Measurements from ENCODE around the gene CDADC1. TPM values are rescaled to one million over a fixed set of nuclear protein-coding genes. Genes with fewer than 3 reads are reported as not detected.

CDADC1 gene
- 10 to 100 TPM; 10.7 to 21.3 (median 14.5) TPM for total RNA-seq
- polyA plus RNA-seq: 10 to 100 TPM in 1 of 2 donors, 1 to 10 TPM in 1; 9.2 to 12.8 TPM
- total RNA-seq: 9.8 reads per million, percentile 35 among the genes with 10 or more reads in this experiment

DNA sequence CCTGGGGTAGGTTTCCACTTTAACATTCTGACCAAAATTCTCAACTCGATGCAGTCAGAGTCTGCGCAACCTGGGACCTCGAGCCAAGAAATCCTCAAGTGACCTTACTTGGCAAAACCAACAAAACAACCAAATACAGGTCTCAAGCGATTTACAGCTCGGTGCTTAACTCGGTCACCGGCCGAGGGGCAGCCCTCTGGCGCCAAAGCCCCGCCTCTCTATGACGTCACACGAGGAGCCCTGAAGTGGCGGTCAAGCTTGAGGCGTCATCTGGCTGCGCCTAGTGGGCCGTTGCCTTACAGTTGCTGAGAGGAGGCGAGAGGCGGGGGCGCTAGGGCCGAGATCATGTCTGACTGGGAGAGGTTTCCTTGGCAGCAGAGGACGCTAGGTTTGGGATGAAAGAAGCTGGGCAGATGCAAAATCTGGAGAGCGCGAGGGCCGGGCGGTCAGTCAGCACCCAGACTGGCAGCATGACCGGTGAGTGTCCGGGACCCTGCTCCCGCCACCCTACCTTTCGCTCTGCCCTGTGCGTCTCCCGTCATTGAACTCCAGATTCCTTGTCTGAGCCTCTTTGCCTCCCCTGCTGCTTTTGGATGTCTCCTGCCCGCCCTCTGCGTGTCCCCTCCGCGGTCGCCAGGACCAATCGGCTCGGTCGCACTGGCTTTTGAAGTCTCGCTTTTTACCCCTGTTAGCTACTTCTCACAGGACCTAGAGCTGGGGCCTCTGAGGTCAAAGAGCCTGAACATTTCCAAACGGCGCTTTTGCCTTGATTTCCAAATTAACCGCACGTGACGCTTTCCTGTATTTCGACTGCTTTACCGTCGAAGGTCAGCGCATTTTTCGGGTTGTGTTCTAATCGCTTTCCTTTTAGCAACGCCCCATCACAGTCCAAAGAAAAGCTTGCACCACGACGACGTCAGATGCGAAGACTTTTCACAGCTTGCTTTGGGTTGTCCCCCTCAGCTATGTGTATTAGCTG lies at the start of gene CDADC1:
Gene CDADC1 (plus strand): TSS at position 283 of the 979 bp plus-strand sequence. CDS start 113 bp downstream, at position 396.
- ATAC-seq (peak; percentile 90), DNase-seq (peak; percentile 44 to 93 (median 54))
- ChIA-PET CTCF (interaction anchor here (0.8 to 1.9 kb wide), 7 partner anchors 8 to 360 kb away, joined by 3 to 8 read pairs (median 3); no protein-coding TSS in a partner anchor), POLR2A (interaction anchor here (0.5 to 1.9 kb wide), 7 partner anchors 10 to 272 kb away, joined by 3 to 14 read pairs (median 3); partner anchors contain the start of gene FNDC3A)
- H3K4me1 Mint-ChIP-seq: peaks cover 16 to 59% (median 53%) of the 10 kb centered on the region in 7 donors
- Histone ChIP-seq H3K4me1 (ENCODE audit: control insufficient read depth in 2 of 2, insufficient read depth in 2 of 2, low read length in 2 of 2) (peaks cover 1 to 3% of the 10 kb centered on the region in 2 donors), H3K27ac (ENCODE audit: low read depth, low read length) (peak within 1 kb of the TSS; percentile 75), H3K9me3 (ENCODE audit: control insufficient read depth in 2 of 3, low read length in 3 of 3) (no peaks in the 10 kb centered on the region), H3K36me3 (ENCODE audit: control insufficient read depth in 2 of 3, insufficient read depth in 3 of 3, low read length in 3 of 3) (peaks cover 0 to 6% (median 0%) of the 10 kb centered on the region in 3 experiments), H3K27me3 (ENCODE audit: control insufficient read depth in 2 of 2, insufficient read depth in 2 of 2, low read length in 2 of 2) (no peaks in the 10 kb centered on the region), H3K4me3 (ENCODE audit: low read length) (peak within 1 kb of the TSS; percentile 93)
- H3K4me3 Mint-ChIP-seq: peak within 1 kb of the TSS; percentile 94 to 99 (median 98)
- H3K36me3 Mint-ChIP-seq: peaks cover 0 to 8% (median 3%) of the 10 kb centered on the region in 5 donors
- intact Hi-C loops (cut with micrococcal nuclease): loop anchor here (1.0 to 10.0 kb wide), 12 partner anchors 10 to 874 kb away; partner anchors contain the start of genes CAB39L (in 2 of the 2), SETDB2 (in 2 of the 2), CYSLTR2 (in 1 of the 2) and KPNA3 (in 1 of the 2)
- H3K9me3 Mint-ChIP-seq: peaks cover 0 to 2% (median 0%) of the 10 kb centered on the region in 11 donors
- peak within 1 kb of the TSS; percentile 92 to 97 (median 95) for H3K27ac Mint-ChIP-seq
- peaks cover 0 to 25% (median 0%) of the 10 kb centered on the region in 5 donors for H3K27me3 Mint-ChIP-seq

DNA sequence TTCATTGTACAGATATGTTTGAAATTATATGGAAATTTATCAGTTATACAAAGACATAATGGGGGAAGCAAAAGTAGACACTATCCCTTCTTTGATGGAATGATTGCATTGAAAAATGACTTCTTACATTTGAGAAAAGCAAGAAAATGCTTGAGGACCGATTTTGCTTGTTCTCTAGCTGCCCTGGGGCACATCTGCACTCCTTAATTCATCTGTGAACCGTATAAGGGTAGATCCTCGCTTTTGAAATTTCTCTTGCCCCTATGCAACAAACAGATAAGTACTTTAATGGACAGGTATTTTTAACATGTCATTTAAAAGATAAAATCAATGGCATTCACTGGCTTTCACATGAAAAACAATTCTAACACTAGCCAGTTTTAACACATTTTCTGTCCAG lies 41.1 kb upstream of the CDADC1 start:
- Mint-ChIP-seq H3K4me1 (no peaks in the 10 kb centered on the region), H3K36me3 (peaks cover 9 to 39% (median 27%) of the 10 kb centered on the region in 5 donors), H3K9me3 (peaks cover 0 to 5% (median 0%) of the 10 kb centered on the region in 11 donors), H3K27ac (peak overlapping the region in 1 of 9 donors; percentile 56), H3K4me3 (no peak overlapping the region), H3K27me3 (no peaks in the 10 kb centered on the region)
- peaks cover 5 to 44% (median 10%) of the 10 kb centered on the region in 3 experiments for H3K36me3 ChIP-seq (ENCODE audit: control insufficient read depth in 2 of 3, insufficient read depth in 3 of 3, low read length in 3 of 3)
- H3K27ac ChIP-seq (ENCODE audit: low read depth, low read length): no peak overlapping the region
- ChIA-PET CTCF (no interaction called here), POLR2A (no interaction called here)
- no peak for ATAC-seq
- H3K4me3 ChIP-seq (ENCODE audit: low read length): no peak overlapping the region
- intact Hi-C loops (cut with micrococcal nuclease): no loop called here
- H3K4me1 ChIP-seq (ENCODE audit: control insufficient read depth in 2 of 2, insufficient read depth in 2 of 2, low read length in 2 of 2): no peaks in the 10 kb centered on the region
- DNase-seq: no peak
- H3K9me3 ChIP-seq (ENCODE audit: control insufficient read depth in 2 of 3, low read length in 3 of 3): no peaks in the 10 kb centered on the region
- no peaks in the 10 kb centered on the region for H3K27me3 ChIP-seq (ENCODE audit: control insufficient read depth in 2 of 2, insufficient read depth in 2 of 2, low read length in 2 of 2)

DNA sequence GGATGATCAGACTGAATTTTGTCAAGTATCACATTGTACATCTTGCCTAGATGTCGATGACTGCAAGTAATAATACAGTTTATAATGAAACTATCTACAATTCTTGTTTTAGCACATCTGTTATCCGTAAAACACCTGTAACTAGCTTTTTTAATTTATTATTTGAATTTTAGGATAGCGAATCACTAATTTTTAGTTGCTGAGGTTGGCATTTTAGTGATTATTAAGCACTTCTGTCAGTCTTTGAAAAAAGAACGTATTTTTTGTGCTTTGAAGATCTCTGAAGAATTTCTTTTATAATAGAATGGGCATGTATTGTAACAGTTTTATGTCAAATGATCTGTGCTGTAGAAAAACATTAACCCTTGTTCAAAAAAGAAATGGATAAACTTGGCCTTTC lies 39.1 kb upstream of the CDADC1 start:
- no peaks in the 10 kb centered on the region for H3K27me3 Mint-ChIP-seq
- H3K36me3 Mint-ChIP-seq: peaks cover 9 to 32% (median 28%) of the 10 kb centered on the region in 5 donors
- Histone ChIP-seq H3K4me1 (ENCODE audit: control insufficient read depth in 2 of 2, insufficient read depth in 2 of 2, low read length in 2 of 2) (no peaks in the 10 kb centered on the region), H3K27me3 (ENCODE audit: control insufficient read depth in 2 of 2, insufficient read depth in 2 of 2, low read length in 2 of 2) (no peaks in the 10 kb centered on the region), H3K36me3 (ENCODE audit: control insufficient read depth in 2 of 3, insufficient read depth in 3 of 3, low read length in 3 of 3) (peaks cover 5 to 28% (median 6%) of the 10 kb centered on the region in 3 experiments), H3K9me3 (ENCODE audit: control insufficient read depth in 2 of 3, low read length in 3 of 3) (no peaks in the 10 kb centered on the region), H3K27ac (ENCODE audit: low read depth, low read length) (no peak overlapping the region), H3K4me3 (ENCODE audit: low read length) (no peak overlapping the region)
- DNase-seq (no peak), ATAC-seq (no peak)
- CTCF ChIA-PET: no interaction called here
- peaks cover 0 to under 1% (median 0%) of the 10 kb centered on the region in 7 donors for H3K4me1 Mint-ChIP-seq
- intact Hi-C loops (cut with micrococcal nuclease): no loop called here
- peaks cover 0 to 5% (median 0%) of the 10 kb centered on the region in 11 donors for H3K9me3 Mint-ChIP-seq
- POLR2A ChIA-PET: no interaction called here
- H3K27ac Mint-ChIP-seq: no peak overlapping the region
- H3K4me3 Mint-ChIP-seq: no peak overlapping the region

DNA sequence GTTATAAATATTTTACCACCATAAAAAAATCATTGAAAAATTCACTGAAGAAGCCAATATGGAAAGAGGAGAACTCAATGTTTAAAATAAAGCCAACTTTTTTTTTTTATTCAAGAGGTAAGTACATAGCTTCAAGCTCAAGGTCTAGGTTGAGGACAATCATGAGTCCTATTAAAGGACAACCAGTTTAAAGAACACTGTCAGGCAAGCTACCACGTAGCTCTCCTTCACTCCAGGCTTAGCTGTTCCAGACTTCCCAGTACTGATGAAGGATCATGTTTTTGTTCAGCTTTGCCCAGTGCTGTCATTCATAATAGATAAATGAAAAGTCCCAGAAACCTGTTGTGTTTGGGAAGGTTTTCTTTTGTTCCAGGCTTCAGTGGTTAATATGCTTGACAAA lies 37.6 kb upstream of the CDADC1 start:
- no peaks in the 10 kb centered on the region for H3K27me3 ChIP-seq (ENCODE audit: control insufficient read depth in 2 of 2, insufficient read depth in 2 of 2, low read length in 2 of 2)
- H3K9me3 Mint-ChIP-seq: peaks cover 0 to 5% (median 0%) of the 10 kb centered on the region in 11 donors
- DNase-seq (no peak), ATAC-seq (no peak)
- CTCF ChIA-PET: no interaction called here
- H3K4me3 Mint-ChIP-seq: no peak overlapping the region
- no peaks in the 10 kb centered on the region for H3K27me3 Mint-ChIP-seq
- peaks cover 4 to 6% of the 10 kb centered on the region in 2 donors for H3K4me1 ChIP-seq (ENCODE audit: control insufficient read depth in 2 of 2, insufficient read depth in 2 of 2, low read length in 2 of 2)
- peaks cover 7 to 12% (median 9%) of the 10 kb centered on the region in 7 donors for H3K4me1 Mint-ChIP-seq
- peaks cover 5 to 16% (median 5%) of the 10 kb centered on the region in 3 experiments for H3K36me3 ChIP-seq (ENCODE audit: control insufficient read depth in 2 of 3, insufficient read depth in 3 of 3, low read length in 3 of 3)
- H3K4me3 ChIP-seq (ENCODE audit: low read length): no peak overlapping the region
- H3K9me3 ChIP-seq (ENCODE audit: control insufficient read depth in 2 of 3, low read length in 3 of 3): no peaks in the 10 kb centered on the region
- H3K36me3 Mint-ChIP-seq: peaks cover 4 to 24% (median 21%) of the 10 kb centered on the region in 5 donors
- POLR2A ChIA-PET: no interaction called here
- peak overlapping the region in 2 of 9 donors; percentile 6 to 15 for H3K27ac Mint-ChIP-seq
- intact Hi-C loops (cut with micrococcal nuclease): no loop called here
- H3K27ac ChIP-seq (ENCODE audit: low read depth, low read length): no peak overlapping the region

DNA sequence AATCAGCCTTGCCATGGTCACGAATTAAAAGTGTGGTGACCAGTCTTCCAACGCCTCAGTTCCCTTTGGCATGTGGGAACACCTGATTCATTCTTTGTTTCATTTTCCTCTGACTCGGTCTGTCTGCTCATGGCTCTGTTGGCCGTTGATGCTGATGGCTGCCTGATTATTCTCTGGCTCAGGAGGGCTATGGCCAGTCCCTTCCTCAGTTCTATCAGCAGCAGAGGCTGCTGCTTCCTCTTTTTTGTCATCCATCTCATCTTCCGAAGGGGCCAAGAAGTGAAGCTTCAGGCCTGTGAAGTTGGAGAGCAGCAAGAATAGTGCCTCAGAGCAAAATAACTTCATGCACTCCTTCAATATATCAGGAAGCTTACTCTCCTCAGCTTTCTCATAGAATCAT lies 37.1 kb upstream of the CDADC1 start:
- no peak overlapping the region for H3K4me3 ChIP-seq (ENCODE audit: low read length)
- H3K9me3 ChIP-seq (ENCODE audit: control insufficient read depth in 2 of 3, low read length in 3 of 3): no peaks in the 10 kb centered on the region
- H3K9me3 Mint-ChIP-seq: peaks cover 0 to 5% (median 0%) of the 10 kb centered on the region in 11 donors
- H3K4me3 Mint-ChIP-seq: no peak overlapping the region
- peak overlapping the region in 1 of 9 donors; percentile 6 for H3K27ac Mint-ChIP-seq
- no peaks in the 10 kb centered on the region for H3K27me3 Mint-ChIP-seq
- DNase-seq (no peak), ATAC-seq (no peak)
- peaks cover 4 to 8% of the 10 kb centered on the region in 2 donors for H3K4me1 ChIP-seq (ENCODE audit: control insufficient read depth in 2 of 2, insufficient read depth in 2 of 2, low read length in 2 of 2)
- POLR2A ChIA-PET: no interaction called here
- H3K27me3 ChIP-seq (ENCODE audit: control insufficient read depth in 2 of 2, insufficient read depth in 2 of 2, low read length in 2 of 2): no peaks in the 10 kb centered on the region
- CTCF ChIA-PET: no interaction called here
- H3K36me3 Mint-ChIP-seq: peaks cover 4 to 23% (median 21%) of the 10 kb centered on the region in 5 donors
- intact Hi-C loops (cut with micrococcal nuclease): no loop called here
- peaks cover 9 to 15% (median 10%) of the 10 kb centered on the region in 7 donors for H3K4me1 Mint-ChIP-seq
- H3K36me3 ChIP-seq (ENCODE audit: control insufficient read depth in 2 of 3, insufficient read depth in 3 of 3, low read length in 3 of 3): peaks cover 5 to 16% (median 5%) of the 10 kb centered on the region in 3 experiments
- H3K27ac ChIP-seq (ENCODE audit: low read depth, low read length): no peak overlapping the region

DNA sequence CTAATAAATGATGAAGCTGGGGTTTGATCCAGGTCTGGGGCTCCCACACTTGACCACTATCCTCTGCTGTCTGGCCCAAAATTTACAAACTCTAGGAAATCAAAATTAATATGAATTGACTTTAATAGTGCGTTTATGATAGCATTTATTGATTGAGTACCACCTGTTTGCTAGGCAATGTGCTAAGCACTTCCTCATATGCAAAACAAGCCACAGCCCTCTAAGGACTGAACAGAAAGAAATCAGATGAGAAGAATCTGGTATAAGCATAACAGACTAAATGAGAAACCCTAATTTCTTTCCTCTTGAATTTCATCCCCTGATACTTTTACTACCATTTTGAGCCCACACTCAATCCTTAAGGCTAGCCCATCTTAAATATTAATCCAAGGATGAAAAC lies 34.2 kb upstream of the CDADC1 start:
- Mint-ChIP-seq H3K27ac (no peak overlapping the region), H3K4me3 (no peak overlapping the region), H3K27me3 (peaks cover 17 to 23% (median 18%) of the 10 kb centered on the region in 5 donors), H3K9me3 (peaks cover 0 to 15% (median 2%) of the 10 kb centered on the region in 11 donors), H3K36me3 (peaks cover 10 to 18% (median 16%) of the 10 kb centered on the region in 5 donors), H3K4me1 (peaks cover 14 to 18% (median 16%) of the 10 kb centered on the region in 7 donors)
- no peaks in the 10 kb centered on the region for H3K9me3 ChIP-seq (ENCODE audit: control insufficient read depth in 2 of 3, low read length in 3 of 3)
- POLR2A ChIA-PET: no interaction called here
- no peaks in the 10 kb centered on the region for H3K27me3 ChIP-seq (ENCODE audit: control insufficient read depth in 2 of 2, insufficient read depth in 2 of 2, low read length in 2 of 2)
- CTCF ChIA-PET: interaction anchor here (0.6 kb wide), 1 partner anchor 122 kb away, joined by 3 read pairs; no protein-coding TSS in a partner anchor
- DNase-seq (no peak), ATAC-seq (no peak)
- peaks cover 4 to 8% of the 10 kb centered on the region in 2 donors for H3K4me1 ChIP-seq (ENCODE audit: control insufficient read depth in 2 of 2, insufficient read depth in 2 of 2, low read length in 2 of 2)
- H3K4me3 ChIP-seq (ENCODE audit: low read length): no peak overlapping the region
- H3K27ac ChIP-seq (ENCODE audit: low read depth, low read length): no peak overlapping the region
- H3K36me3 ChIP-seq (ENCODE audit: control insufficient read depth in 2 of 3, insufficient read depth in 3 of 3, low read length in 3 of 3): no peaks in the 10 kb centered on the region
- intact Hi-C loops (cut with micrococcal nuclease): no loop called here

All from naive thymus-derived CD4-positive, alpha-beta T cell (primary cell).